IMR-90 (cell line): ENCODE data around the gene SYCP2. TPM values are rescaled to one million over a fixed set of nuclear protein-coding genes. Genes with fewer than 3 reads are reported as not detected.

Experiments
- ATAC-seq: fragments of 200-7000 bp; cut with Tn5 transposase; 2 replicates; pipeline ENCODE4 v1.9.1; 2020; ENCODE audit warnings: low read depth, mild to moderate bottlenecking, moderate library complexity
- BruUV-seq: library from RNA; stranded (reverse); fragments of 400-500 nt; replicated peaks from 2 replicates; lab custom pipeline; 2021; lab: Mats Ljungman, UMichigan
- CTCF ChIA-PET: fragments of 300-600 bp; formaldehyde crosslinking; extraction: SDS; loops from one replicate; lab custom pipeline; 2021; ENCODE audit warnings: antibody characterized with exemption; lab: Yijun Ruan, JAX
- POLR2A ChIA-PET: fragments of 300-600 bp; sonication (Branson Sonifier 250); formaldehyde crosslinking; loops from one replicate; lab custom pipeline; 2022; ENCODE audit warnings: antibody characterized with exemption; ENCODE audit not compliant: unreplicated experiment; lab: Charles Lee
- DNase-seq: peaks from one replicate; pipeline ENCODE4 v3.0.0; 2013
- H2AFZ ChIP-seq: replicated peaks from 2 replicates; pipeline ENCODE3; 2013; ENCODE audit warnings: low read length, mild to moderate bottlenecking; ENCODE audit not compliant: poor library complexity
- H2AK5ac ChIP-seq: 2 replicates; pipeline ENCODE4 v1.6.1; 2013; ENCODE audit warnings: low read depth, low read length, inconsistent platforms
- H2AK9ac ChIP-seq: replicated peaks from 2 replicates; pipeline ENCODE3; 2013; ENCODE audit warnings: mild to moderate bottlenecking, low read depth, low read length, moderate library complexity; ENCODE audit not compliant: poor library complexity
- H2BK120ac ChIP-seq: 2 replicates; pipeline ENCODE4 v1.6.1; 2013; ENCODE audit warnings: low read depth, low read length, inconsistent platforms
- H2BK15ac ChIP-seq: 3 replicates; pipeline ENCODE4 v1.6.1; 2013; ENCODE audit warnings: low read depth, low read length, inconsistent platforms
- H2BK20ac ChIP-seq: 2 replicates; pipeline ENCODE4 v1.6.1; 2013; ENCODE audit warnings: low read depth, mild to moderate bottlenecking, inconsistent platforms, low read length, moderate library complexity
- H2BK5ac ChIP-seq: 2 replicates; pipeline ENCODE4 v1.6.1; 2013; ENCODE audit warnings: mild to moderate bottlenecking, low read depth, low read length, inconsistent platforms; ENCODE audit not compliant: poor library complexity, severe bottlenecking
- H3K14ac ChIP-seq: replicated peaks from 2 replicates; pipeline ENCODE4 v1.6.1; 2013; ENCODE audit warnings: low read depth, low read length, inconsistent platforms
- H3K18ac ChIP-seq: 2 replicates; pipeline ENCODE4 v1.6.1; 2013; ENCODE audit warnings: low read depth, low read length, control low read depth
- H3K23ac ChIP-seq: 2 replicates; pipeline ENCODE4 v1.6.1; 2013; ENCODE audit warnings: low read depth, low read length, inconsistent platforms
- H3K27ac ChIP-seq: 2 replicates; pipeline ENCODE4 v1.5.1; 2013; ENCODE audit warnings: mild to moderate bottlenecking, control low read depth, low read length; ENCODE audit not compliant: insufficient read depth
- H3K27me3 ChIP-seq: 2 replicates; pipeline ENCODE4 v1.6.1; 2013; ENCODE audit warnings: low read length; ENCODE audit not compliant: control insufficient read depth, insufficient read depth
- H3K36me3 ChIP-seq: 2 replicates; pipeline ENCODE4 v1.6.1; 2013; ENCODE audit warnings: low read length, mixed read lengths; ENCODE audit not compliant: control insufficient read depth, insufficient read depth
- H3K4ac ChIP-seq: 2 replicates; pipeline ENCODE4 v1.6.1; 2013; ENCODE audit warnings: low read depth, low read length, inconsistent platforms
- H3K4me1 ChIP-seq: 2 replicates; pipeline ENCODE4 v1.6.1; 2013; ENCODE audit warnings: low read length, mixed read lengths; ENCODE audit not compliant: control insufficient read depth, insufficient read depth
- H3K4me2 ChIP-seq: 2 replicates; pipeline ENCODE4 v1.6.1; 2013; ENCODE audit warnings: low read depth, mild to moderate bottlenecking, control low read depth, low read length, moderate library complexity
- H3K4me3 ChIP-seq: 2 replicates; pipeline ENCODE4 v1.5.1; 2013; ENCODE audit warnings: low read depth, mild to moderate bottlenecking, control low read depth, low read length, moderate library complexity; ENCODE audit not compliant: insufficient read depth
- H3K56ac ChIP-seq: 2 replicates; pipeline ENCODE4 v1.6.1; 2013; ENCODE audit warnings: low read length, inconsistent platforms; ENCODE audit not compliant: insufficient read depth; ENCODE audit errors: extremely low read depth
- H3K79me1 ChIP-seq, 2 experiments: 2 replicates each; pipeline ENCODE4 v1.6.1; 2013; ENCODE audit warnings: low read length in 2 of 2, inconsistent platforms in 1 of 2, low read depth in 1 of 2
- H3K9ac ChIP-seq: 2 replicates; pipeline ENCODE4 v1.6.1; 2013; ENCODE audit warnings: low read depth, low read length, control low read depth
- H3K9me1 ChIP-seq: 2 replicates; pipeline ENCODE4 v1.6.1; 2013; ENCODE audit warnings: low read length, inconsistent platforms; ENCODE audit not compliant: insufficient read depth
- H3K9me3 ChIP-seq: 2 replicates; pipeline ENCODE4 v1.6.1; 2013; ENCODE audit warnings: low read length; ENCODE audit not compliant: control insufficient read depth, insufficient read depth
- H4K20me1 ChIP-seq: 2 replicates; pipeline ENCODE4 v1.6.1; 2013; ENCODE audit warnings: low read length, inconsistent platforms; ENCODE audit not compliant: insufficient read depth
- H4K5ac ChIP-seq: 2 replicates; pipeline ENCODE4 v1.6.1; 2013; ENCODE audit warnings: mild to moderate bottlenecking, low read depth, low read length, control low read depth
- H4K8ac ChIP-seq, 2 experiments: 2 replicates each; pipeline ENCODE4 v1.6.1; 2013; ENCODE audit warnings: low read depth in 2 of 2, low read length in 2 of 2, control low read depth in 1 of 2, inconsistent platforms in 1 of 2
- H4K91ac ChIP-seq: 2 replicates; pipeline ENCODE4 v1.6.1; 2013; ENCODE audit warnings: low read depth, low read length, inconsistent platforms; ENCODE audit not compliant: insufficient read depth
- BHLHE40 ChIP-seq: fragments of 150-350 bp; IDR thresholded peaks from 2 replicates; pipeline ENCODE4 v1.6.1; 2016; ENCODE audit warnings: mild to moderate bottlenecking, low read depth, low read length
- CEBPB ChIP-seq: IDR thresholded peaks from 2 replicates; pipeline ENCODE4 v1.6.1; 2012; ENCODE audit warnings: low read depth, low read length, improper control_type of control experiment
- CHD1 ChIP-seq: IDR thresholded peaks from 2 replicates; pipeline ENCODE4 v1.6.1; 2012; ENCODE audit warnings: low read depth, low read length, improper control_type of control experiment
- CTCF ChIP-seq: conservative IDR thresholded peaks from 2 replicates; pipeline ENCODE4 v1.5.1; 2012; ENCODE audit warnings: mild to moderate bottlenecking, low read depth, low read length, improper control_type of control experiment
- ELK1 ChIP-seq: fragments of 150-350 bp; IDR thresholded peaks from 2 replicates; pipeline ENCODE4 v1.6.1; 2016; ENCODE audit warnings: low read depth, mild to moderate bottlenecking, low read length, moderate library complexity, borderline replicate concordance
- FOS ChIP-seq: fragments of 150-350 bp; IDR thresholded peaks from 2 replicates; pipeline ENCODE4 v1.6.1; 2016; ENCODE audit warnings: low read depth, low read length
- MAFK ChIP-seq: IDR thresholded peaks from 2 replicates; pipeline ENCODE4 v1.6.1; 2012; ENCODE audit warnings: low read depth, low read length, improper control_type of control experiment
- MAZ ChIP-seq: IDR thresholded peaks from 2 replicates; pipeline ENCODE4 v1.6.1; 2012; ENCODE audit warnings: low read depth, mild to moderate bottlenecking, low read length, improper control_type of control experiment, moderate library complexity, borderline replicate concordance
- MXI1 ChIP-seq: IDR thresholded peaks from 2 replicates; pipeline ENCODE4 v1.6.1; 2012; ENCODE audit warnings: low read depth, mild to moderate bottlenecking, low read length, moderate library complexity, borderline replicate concordance
- NFE2L2 ChIP-seq: fragments of 150-350 bp; IDR thresholded peaks from 2 replicates; pipeline ENCODE4 v1.6.1; 2016; ENCODE audit warnings: low read depth, mild to moderate bottlenecking, low read length
- POLR2A ChIP-seq: IDR thresholded peaks from 2 replicates; pipeline ENCODE4 v1.6.1; 2012; ENCODE audit warnings: mild to moderate bottlenecking, low read depth, low read length
- RAD21 ChIP-seq: IDR thresholded peaks from 2 replicates; pipeline ENCODE4 v1.6.1; 2012; ENCODE audit warnings: low read length, improper control_type of control experiment
- RCOR1 ChIP-seq: IDR thresholded peaks from 2 replicates; pipeline ENCODE4 v1.6.1; 2012; ENCODE audit warnings: mild to moderate bottlenecking, low read length, improper control_type of control experiment; ENCODE audit not compliant: insufficient replicate concordance
- RFX5 ChIP-seq: IDR thresholded peaks from 2 replicates; pipeline ENCODE4 v1.8.0; 2012; ENCODE audit warnings: low read depth, mild to moderate bottlenecking, low read length, moderate library complexity
- SMC3 ChIP-seq: fragments of 150-350 bp; IDR thresholded peaks from 2 replicates; pipeline ENCODE4 v1.6.1; 2016; ENCODE audit warnings: low read depth, mild to moderate bottlenecking, antibody characterized with exemption, low read length, moderate library complexity
- USF2 ChIP-seq: fragments of 150-350 bp; IDR thresholded peaks from 2 replicates; pipeline ENCODE4 v1.6.1; 2017; ENCODE audit warnings: mild to moderate bottlenecking, antibody characterized with exemption, low read length, low read depth
- WGBS, 2 experiments: methylation state at CpG; one replicate each; pipeline versions ENCODE4 v1.1.5 to v1.1.7; 2013; ENCODE audit warnings: missing lambda C conversion rate in 2 of 2; ENCODE audit not compliant: insufficient read length in 1 of 2; ENCODE audit errors: extremely low coverage in 2 of 2; 5-methylcytosine and 5-hydroxymethylcytosine counted together
- dilution Hi-C: fragments of 300-500 bp; cut with HindIII; formaldehyde crosslinking; loops from one replicate; pipeline ENCODE4 v1.14.3; 2018; ENCODE audit warnings: low sequenced_read_pairs; ENCODE audit not compliant: unreplicated experiment
- in situ Hi-C: fragments of 300-500 bp; cut with MboI; formaldehyde crosslinking; loops from 3 replicates; pipeline ENCODE4 v1.14.3; 2019; ENCODE audit warnings: low sequenced_read_pairs, inconsistent platforms, mixed read lengths
- intact Hi-C: fragments of 100-400 bp; cut with micrococcal nuclease; formaldehyde crosslinking; loops from 2 replicates; pipeline ENCODE4 v1.10.0; 2022
- polyA plus RNA-seq, 3 experiments: library from polyadenylated mRNA; depleted of rRNA; stranded (reverse); fragments of >200 nt; gene quantifications; 2 replicates each; pipeline ENCODE4 v1.2.3, GENCODE V29; 2012; ENCODE audit warnings: low replicate concordance in 1 of 3
- total RNA-seq: library from RNA; depleted of rRNA; stranded (reverse); fragments of >200 nt; gene quantifications from 2 replicates; pipeline ENCODE4 v1.2.3, GENCODE V29; 2012

The SYCP2 gene
- total and polyA plus RNA-seq, 2 of the 4 experiments (the other 2 are of a cell fraction), result 0.18 to 0.31 TPM

GRCh38 chr20:59819496-59820203 is 113.8 kb downstream of the SYCP2 start:
- H3K18ac ChIP-seq, result no peak overlapping the region
- 78% methylated on average over 12 of the region's 20 CpGs; no CpG with 5 or more reads in 1 of the 2 experiments for WGBS, 2 experiments
- no peak overlapping the region for H4K8ac ChIP-seq
- no peak overlapping the region for H4K91ac ChIP-seq
- POLR2A ChIA-PET, result no interaction called here
- H2AFZ ChIP-seq, result no peak overlapping the region
- H3K9me1 ChIP-seq, result no peaks in the 10 kb centered on the region
- no peak overlapping the region for H3K56ac ChIP-seq
- no peaks in the 10 kb centered on the region for H3K79me1 ChIP-seq
- H4K5ac ChIP-seq, result no peak overlapping the region
- no peak for DNase-seq
- dilution Hi-C loops, result no loop called here
- no peak overlapping the region for H3K4me2 ChIP-seq
- H3K36me3 ChIP-seq, result no peaks in the 10 kb centered on the region
- H3K23ac ChIP-seq, result no peak overlapping the region
- H3K9ac ChIP-seq, result no peak overlapping the region
- H2AK9ac ChIP-seq, result no peak overlapping the region
- no peaks in the 10 kb centered on the region for H4K20me1 ChIP-seq
- H2AK5ac ChIP-seq, result no peak overlapping the region
- H3K27ac ChIP-seq, result no peak overlapping the region
- TF ChIP-seq NFE2L2 (no peak), POLR2A (no peak), RFX5 (no peak), MAFK (no peak), MAZ (no peak), CHD1 (no peak), RAD21 (no peak), SMC3 (no peak), RCOR1 (no peak), USF2 (no peak), CTCF (no peak), BHLHE40 (no peak), ELK1 (no peak), FOS (no peak), CEBPB (no peak), MXI1 (no peak)
- no peaks in the 10 kb centered on the region for H3K27me3 ChIP-seq
- CTCF ChIA-PET, result no interaction called here
- intact Hi-C loops, result no loop called here
- H2BK20ac ChIP-seq, result no peak overlapping the region
- H2BK120ac ChIP-seq, result no peak overlapping the region
- no peaks in the 10 kb centered on the region for H3K4me1 ChIP-seq
- no peak overlapping the region for H2BK5ac ChIP-seq
- no peak overlapping the region for H3K4ac ChIP-seq
- no peak for ATAC-seq
- BruUV-seq, result no TSS peak
- in situ Hi-C loops, result no loop called here
- no peak overlapping the region for H3K14ac ChIP-seq
- no peak overlapping the region for H3K4me3 ChIP-seq
- H3K9me3 ChIP-seq, result peaks cover 11% of the 10 kb centered on the region; the same call in 1 of the 2 replicates
- H2BK15ac ChIP-seq, result no peak overlapping the region
